Adrenal gland (tissue), 12 donors: Measurements from ENCODE around the gene KIF26B. TPM values are rescaled to one million over a fixed set of nuclear protein-coding genes. Genes with fewer than 3 reads are reported as not detected.

Source experiments
- DNase-seq, 7 donors: peaks; one replicate each; pipeline ENCODE4 v3.0.0-alpha.2; 2019 to 2020
- H3K27ac ChIP-seq, 5 donors: fragments of 200-600 bp; sonication (generic) in 4 of 5; 1 replicate in 3 of 5; 2 replicates in 2 of 5; pipeline versions ENCODE4 v1.5.1 to v1.8.0; 2016 to 2020; ENCODE audit warnings: mild to moderate bottlenecking in 1 of 5
- H3K27me3 ChIP-seq: fragments of 200-600 bp; 2 replicates; pipeline ENCODE4 v1.8.0; 2021
- H3K36me3 ChIP-seq, 2 donors: fragments of 200-600 bp; replicated peaks in 1 of 2; 1 replicate in 1 of 2; 2 replicates in 1 of 2; pipeline versions ENCODE4 v1.5.1 to v1.8.0; 2018 to 2022
- H3K4me1 ChIP-seq, 2 donors: fragments of 200-600 bp; replicated peaks in 1 of 2; 1 replicate in 1 of 2; 2 replicates in 1 of 2; pipeline versions ENCODE4 v1.5.1 to v1.8.0; 2018 to 2021
- H3K4me3 ChIP-seq, 4 donors: fragments of 200-600 bp; sonication (generic) in 3 of 4; one replicate each; pipeline ENCODE4 v1.5.1; 2016 to 2018
- H3K9me3 ChIP-seq, 3 donors: fragments of 200-600 bp; sonication (generic) in 1 of 3; replicated peaks in 1 of 3; 1 replicate in 2 of 3; 2 replicates in 1 of 3; pipeline versions ENCODE4 v1.5.1 to v1.8.0; 2016 to 2021
- POLR2A ChIP-seq, 2 donors: fragments of 450-650 bp; IDR thresholded peaks; one replicate each; pipeline ENCODE4 v1.6.1; 2017; ENCODE audit warnings: antibody characterized with exemption in 2 of 2, mild to moderate bottlenecking in 2 of 2, moderate library complexity in 1 of 2
- WGBS, 4 donors: extraction: QIAGEN DNeasy Blood & Tissue Kit in 2 of 4; methylation state at CpG; one replicate each; pipeline versions ENCODE4 v1.1.5 to v1.1.7; 2013 to 2017; 5-methylcytosine and 5-hydroxymethylcytosine counted together
- intact Hi-C, 2 donors: fragments of 100-400 bp; cut with DNase I; formaldehyde crosslinking; loops; one replicate each; pipeline versions ENCODE4 v1.14.1 to v1.15.0; 2022 to 2023
- polyA plus RNA-seq, 3 donors: library from polyadenylated mRNA; stranded (reverse); fragments of 200-250 nt in 2 of 3; fragments of 350-450 nt in 1 of 3; fragmentation: Illumina TruSeq in 1 of 3; extraction: RNeasy Lipid Tissue Mini Kit (QIAGEN cat#74804) in 1 of 3; gene quantifications; one replicate each; pipeline ENCODE4 v1.2.3, GENCODE V29; 2013 to 2014
- total RNA-seq, 9 donors: library from RNA; depleted of rRNA in 4 of 9; stranded (reverse); fragments of >200 nt in 4 of 9; fragments of 120-200 nt in 1 of 9; fragmentation: NEBNext Ultra II Directional in 1 of 9; extraction: Animal tissue kit (Norgen Biotek cat#: 25700) in 1 of 9; gene quantifications; one replicate each; pipeline versions ENCODE4 v1.1.0 to v1.2.4, GENCODE V29; 2013 to 2023
- TF ChIP-seq, protein P1 (sequence below), 6 experiments: fragments of 450-650 bp in 4 of 6; fragments of 200-600 bp in 2 of 6; sonication (generic) in 1 of 6; IDR thresholded peaks; 1 replicate in 5 of 6; 2 replicates in 1 of 6; pipeline versions ENCODE4 v1.5.1 to v1.8.0; 2016 to 2021; ENCODE audit warnings: antibody characterized with exemption in 6 of 6, mild to moderate bottlenecking in 2 of 6, moderate library complexity in 1 of 6
- donor health status: healthy with polysubstance abuse.
- donor health status: Bipolar disorder and iron deficiency.
- donor health status: DM: yes; HTN: yes; CAD: no.
- donor health status: DM: no; HTN: no; CAD: no.
- donor health status: DM: no; HTN: no; CAD: no.
- donor health status: DM: yes; HTN: yes; CAD: no.

KIF26B gene
- total and polyA plus RNA-seq, 12 donors = 0.20 to 4.6 (median 2.6) TPM

DNA sequence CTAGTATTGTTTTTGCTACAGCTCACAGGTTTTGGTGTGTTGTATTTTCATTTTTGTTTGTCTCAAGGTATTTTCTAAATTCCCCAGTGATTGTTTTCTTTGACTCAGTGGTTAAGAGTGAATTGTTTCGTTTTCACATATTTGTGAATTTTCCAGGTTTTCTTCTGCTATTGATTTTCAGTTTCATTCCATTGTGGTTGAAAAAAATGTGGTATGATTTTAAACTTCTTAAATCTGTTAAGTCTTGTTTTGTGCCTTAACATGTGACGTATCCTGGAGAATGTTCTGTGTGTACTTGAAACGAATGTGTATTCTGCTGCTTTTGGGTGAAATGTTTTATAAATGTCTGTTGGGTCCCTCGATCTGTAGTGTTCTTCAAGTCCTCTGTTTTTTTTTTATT lies 117.9 kb downstream of the KIF26B start:
- no peaks in the 10 kb centered on the region for H3K4me1 ChIP-seq
- no peak overlapping the region for H3K4me3 ChIP-seq
- no peak overlapping the region for H3K27ac ChIP-seq
- intact Hi-C loops = no loop called here
- no peaks in the 10 kb centered on the region for H3K27me3 ChIP-seq
- no peaks in the 10 kb centered on the region for H3K9me3 ChIP-seq
- no peaks in the 10 kb centered on the region for H3K36me3 ChIP-seq
- WGBS, 4 donors = 75 to 85% (median 78%) methylated on average over 4 of the region's 4 CpGs
- TF ChIP-seq POLR2A (IDR thresholded peaks at IDR 0.05) = no peak
- TF ChIP-seq, protein P1, sequence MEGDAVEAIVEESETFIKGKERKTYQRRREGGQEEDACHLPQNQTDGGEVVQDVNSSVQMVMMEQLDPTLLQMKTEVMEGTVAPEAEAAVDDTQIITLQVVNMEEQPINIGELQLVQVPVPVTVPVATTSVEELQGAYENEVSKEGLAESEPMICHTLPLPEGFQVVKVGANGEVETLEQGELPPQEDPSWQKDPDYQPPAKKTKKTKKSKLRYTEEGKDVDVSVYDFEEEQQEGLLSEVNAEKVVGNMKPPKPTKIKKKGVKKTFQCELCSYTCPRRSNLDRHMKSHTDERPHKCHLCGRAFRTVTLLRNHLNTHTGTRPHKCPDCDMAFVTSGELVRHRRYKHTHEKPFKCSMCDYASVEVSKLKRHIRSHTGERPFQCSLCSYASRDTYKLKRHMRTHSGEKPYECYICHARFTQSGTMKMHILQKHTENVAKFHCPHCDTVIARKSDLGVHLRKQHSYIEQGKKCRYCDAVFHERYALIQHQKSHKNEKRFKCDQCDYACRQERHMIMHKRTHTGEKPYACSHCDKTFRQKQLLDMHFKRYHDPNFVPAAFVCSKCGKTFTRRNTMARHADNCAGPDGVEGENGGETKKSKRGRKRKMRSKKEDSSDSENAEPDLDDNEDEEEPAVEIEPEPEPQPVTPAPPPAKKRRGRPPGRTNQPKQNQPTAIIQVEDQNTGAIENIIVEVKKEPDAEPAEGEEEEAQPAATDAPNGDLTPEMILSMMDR (IDR thresholded peaks at IDR 0.05) = no peak
- no peak for DNase-seq

DNA sequence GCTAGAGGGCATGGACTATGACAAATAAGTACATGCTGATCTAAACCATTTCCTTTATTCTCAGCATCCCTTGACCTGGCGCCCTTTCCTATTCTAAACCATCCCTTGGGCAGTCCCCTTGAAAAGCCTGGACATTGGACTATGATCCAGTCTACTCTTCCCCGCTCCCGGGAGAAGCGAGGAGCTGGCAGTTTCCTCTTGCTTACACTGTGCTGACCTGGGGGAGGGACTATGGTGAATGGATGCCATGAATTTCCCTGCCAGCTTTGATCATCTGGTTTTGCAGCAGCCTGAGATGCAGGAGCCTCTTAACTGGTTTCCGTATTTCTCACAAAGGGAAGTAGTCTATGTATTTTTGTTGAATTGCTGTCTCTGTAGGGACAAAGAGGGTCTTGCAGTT lies 121.7 kb downstream of the KIF26B start:
- H3K27ac ChIP-seq = no peak overlapping the region
- no peaks in the 10 kb centered on the region for H3K36me3 ChIP-seq
- DNase-seq = peak in 2 of 7 donors; percentile 13 to 19
- no peak overlapping the region for H3K4me3 ChIP-seq
- 56 to 79% (median 68%) methylated on average over 3 to 5 of the region's 5 CpGs for WGBS, 4 donors
- intact Hi-C loops = no loop called here
- no peaks in the 10 kb centered on the region for H3K27me3 ChIP-seq
- TF ChIP-seq POLR2A (IDR thresholded peaks at IDR 0.05) = no peak
- TF ChIP-seq, protein P1 (IDR thresholded peaks at IDR 0.05) = no peak
- H3K4me1 ChIP-seq = no peaks in the 10 kb centered on the region
- H3K9me3 ChIP-seq = no peaks in the 10 kb centered on the region

DNA sequence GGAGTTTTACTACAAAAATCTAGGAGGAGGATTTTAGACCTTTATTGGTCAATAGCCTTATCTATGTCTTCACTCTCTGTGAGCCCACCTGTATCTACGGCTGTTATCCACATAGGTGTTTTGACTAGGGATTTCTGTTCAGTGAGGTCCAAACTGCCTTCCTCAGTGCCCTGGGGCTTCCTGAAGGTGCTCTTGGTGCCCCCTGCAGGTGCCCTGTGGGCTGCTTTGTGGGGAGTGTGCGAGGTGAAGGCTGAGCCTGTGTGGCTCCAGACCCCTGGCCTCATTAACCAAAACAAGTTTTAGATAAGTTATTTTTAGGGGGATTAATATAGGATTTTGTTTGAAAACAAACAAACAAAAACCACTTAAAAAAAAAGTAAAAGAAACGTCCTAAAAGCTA lies 122.5 kb downstream of the KIF26B start:
- H3K4me3 ChIP-seq = no peak overlapping the region
- intact Hi-C loops = no loop called here
- TF ChIP-seq, protein P1 (IDR thresholded peaks at IDR 0.05) = no peak
- TF ChIP-seq POLR2A (IDR thresholded peaks at IDR 0.05) = no peak
- no peaks in the 10 kb centered on the region for H3K27me3 ChIP-seq
- H3K27ac ChIP-seq = no peak overlapping the region
- H3K4me1 ChIP-seq = no peaks in the 10 kb centered on the region
- DNase-seq = no peak
- H3K9me3 ChIP-seq = no peaks in the 10 kb centered on the region
- 74 to 86% (median 78%) methylated on average over 3 of the region's 3 CpGs for WGBS, 4 donors
- H3K36me3 ChIP-seq = no peaks in the 10 kb centered on the region

DNA sequence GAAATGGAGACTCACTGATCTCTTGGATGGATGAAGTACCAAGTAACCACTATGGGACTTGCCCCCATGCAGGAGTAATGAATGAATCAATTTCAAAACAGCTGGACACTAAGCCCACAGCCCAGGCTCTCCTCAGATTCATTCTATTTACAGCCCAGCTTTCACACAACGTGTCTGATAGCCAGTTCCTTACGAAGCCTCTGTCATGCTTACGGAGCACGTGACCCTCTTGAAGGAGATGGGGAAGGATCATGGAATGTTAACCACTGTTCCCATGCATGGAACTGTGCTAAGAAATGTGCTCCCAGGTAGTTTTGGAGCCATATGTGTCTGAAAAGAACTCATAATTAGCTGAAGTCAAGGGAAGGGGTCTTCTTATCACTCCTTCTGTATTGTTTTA lies 124.1 kb downstream of the KIF26B start:
- Histone ChIP-seq H3K4me3 (no peak overlapping the region), H3K27me3 (no peaks in the 10 kb centered on the region), H3K27ac (no peak overlapping the region), H3K9me3 (no peaks in the 10 kb centered on the region), H3K36me3 (no peaks in the 10 kb centered on the region), H3K4me1 (no peaks in the 10 kb centered on the region)
- WGBS, 4 donors = 69 to 82% (median 74%) methylated on average over 4 of the region's 4 CpGs
- no peak for DNase-seq
- intact Hi-C loops = no loop called here
- TF ChIP-seq, protein P1 (IDR thresholded peaks at IDR 0.05) = no peak
- TF ChIP-seq POLR2A (IDR thresholded peaks at IDR 0.05) = no peak
